ENCODE data around the gene TUBGCP2.

TUBGCP2 gene

DNA sequence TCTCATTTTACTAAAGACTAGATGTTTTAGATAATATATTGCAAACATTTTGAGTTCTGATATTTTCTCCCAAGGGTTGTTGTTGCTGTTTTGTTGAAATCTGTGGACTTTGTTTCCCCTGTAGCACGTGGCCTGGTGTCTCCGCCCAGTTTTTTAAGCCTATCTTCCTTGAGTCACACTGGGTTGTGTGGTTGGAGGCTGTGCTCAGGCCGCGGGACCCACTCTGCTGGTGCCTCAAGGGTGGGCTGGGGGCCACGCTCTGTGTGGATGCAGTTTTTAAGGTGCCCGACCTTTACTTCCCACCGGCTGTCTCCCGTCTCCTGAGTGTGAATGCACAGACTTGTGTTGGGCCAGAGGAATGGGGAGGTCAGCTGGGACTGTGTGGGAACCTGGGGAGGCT, 34.3 kb upstream of the TUBGCP2 start:
- DNase-seq, result no peak

DNA sequence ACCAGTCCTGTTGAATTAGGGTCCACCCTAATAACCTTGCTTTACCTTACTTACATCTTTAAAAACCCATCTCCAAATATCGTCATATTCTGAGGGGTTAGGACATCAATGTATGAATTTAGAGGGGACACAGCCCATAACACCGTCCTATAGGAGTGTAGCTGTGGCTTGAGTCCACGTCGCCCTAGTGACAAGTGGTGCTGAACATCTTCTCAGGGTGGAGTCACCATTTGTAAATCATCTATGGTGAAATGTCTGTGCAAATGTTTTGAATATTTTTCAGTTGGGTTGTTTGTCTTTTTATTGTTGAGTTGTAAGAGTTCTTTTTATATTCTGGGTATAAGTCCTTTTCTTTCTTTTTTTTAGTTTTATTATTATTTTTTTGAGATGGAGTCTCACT, 33.3 kb upstream of the TUBGCP2 start:
- DNase-seq, result no peak

DNA sequence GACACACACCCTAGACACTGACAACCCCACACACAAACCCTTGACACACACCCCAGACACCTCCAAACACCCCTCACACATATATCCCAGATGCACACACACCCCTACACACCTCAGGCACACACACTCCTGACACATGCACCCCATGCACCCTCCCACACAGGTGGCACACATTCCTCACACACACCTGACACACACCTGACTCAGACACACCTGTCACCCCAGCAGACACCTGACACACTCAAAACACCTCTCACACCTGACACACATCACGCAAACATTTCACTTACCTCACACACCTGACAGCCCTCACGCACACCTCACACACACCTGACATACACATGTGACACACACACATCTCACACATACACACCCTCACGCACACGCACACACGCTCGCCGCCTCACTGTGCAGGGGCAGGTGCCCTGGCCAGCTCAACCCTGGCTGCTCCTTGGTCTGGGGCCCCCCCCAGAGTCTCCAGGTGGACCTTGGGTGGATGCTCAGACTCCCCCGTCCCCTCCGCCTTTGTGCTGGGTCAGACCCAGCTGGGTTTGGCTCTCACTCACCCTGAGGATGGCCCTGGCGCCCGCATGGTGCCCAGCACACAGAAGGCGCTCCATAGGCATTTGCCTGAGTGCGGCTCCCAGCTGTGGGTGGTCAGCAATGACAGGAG, 31.2 kb upstream of the TUBGCP2 start:
- DNase-seq, result no peak

DNA sequence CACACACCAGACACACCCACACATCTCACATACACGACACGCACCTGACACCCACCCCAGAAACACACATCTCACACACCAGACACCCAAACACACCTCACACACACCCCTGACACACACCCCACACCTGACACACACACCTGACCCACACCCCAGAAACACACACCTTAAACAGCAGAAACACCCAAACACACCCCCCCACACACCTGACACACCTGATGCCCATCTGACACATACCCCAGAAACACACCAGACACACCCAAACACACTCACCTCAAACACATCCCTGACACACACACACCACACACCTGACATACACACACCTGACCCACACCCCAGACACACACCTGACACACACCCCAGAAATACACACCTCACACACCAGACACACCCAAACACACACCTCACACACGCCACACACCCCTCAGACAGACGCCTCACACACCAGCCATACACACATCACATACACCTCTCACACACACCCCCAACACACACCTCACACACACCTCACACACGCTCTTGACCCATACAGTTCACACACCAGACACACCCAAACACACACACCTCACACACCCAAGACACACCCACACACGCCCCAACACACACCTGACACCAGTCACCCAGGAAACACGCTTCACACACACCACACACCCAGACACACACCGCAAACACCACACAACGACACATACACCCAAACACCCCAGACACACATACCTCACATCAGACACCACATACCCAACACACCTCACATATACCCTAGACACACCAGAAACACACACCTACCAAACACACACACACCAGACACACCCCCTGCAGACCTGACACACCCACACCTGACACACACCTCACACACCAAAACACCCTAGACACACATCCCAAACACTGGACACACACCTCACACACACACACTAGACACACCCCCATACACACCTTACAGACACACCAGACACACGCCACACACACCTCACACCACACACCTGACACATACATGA, 29.7 kb upstream of the TUBGCP2 start:
- DNase-seq, result no peak

DNA sequence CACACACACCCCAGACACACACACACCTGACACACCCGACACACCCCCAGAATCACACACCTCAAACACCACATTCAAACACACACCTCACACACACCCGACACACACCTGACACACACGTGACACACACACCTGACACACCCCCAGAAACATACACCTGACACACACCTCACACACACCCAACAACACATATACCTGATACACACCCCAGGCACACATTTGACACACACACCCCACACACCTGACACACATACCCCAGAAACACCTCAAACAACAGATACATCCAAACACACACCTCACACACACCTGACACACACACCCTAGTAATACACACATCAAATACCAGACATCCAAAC, 28.7 kb upstream of the TUBGCP2 start:
- no peak for DNase-seq

DNA sequence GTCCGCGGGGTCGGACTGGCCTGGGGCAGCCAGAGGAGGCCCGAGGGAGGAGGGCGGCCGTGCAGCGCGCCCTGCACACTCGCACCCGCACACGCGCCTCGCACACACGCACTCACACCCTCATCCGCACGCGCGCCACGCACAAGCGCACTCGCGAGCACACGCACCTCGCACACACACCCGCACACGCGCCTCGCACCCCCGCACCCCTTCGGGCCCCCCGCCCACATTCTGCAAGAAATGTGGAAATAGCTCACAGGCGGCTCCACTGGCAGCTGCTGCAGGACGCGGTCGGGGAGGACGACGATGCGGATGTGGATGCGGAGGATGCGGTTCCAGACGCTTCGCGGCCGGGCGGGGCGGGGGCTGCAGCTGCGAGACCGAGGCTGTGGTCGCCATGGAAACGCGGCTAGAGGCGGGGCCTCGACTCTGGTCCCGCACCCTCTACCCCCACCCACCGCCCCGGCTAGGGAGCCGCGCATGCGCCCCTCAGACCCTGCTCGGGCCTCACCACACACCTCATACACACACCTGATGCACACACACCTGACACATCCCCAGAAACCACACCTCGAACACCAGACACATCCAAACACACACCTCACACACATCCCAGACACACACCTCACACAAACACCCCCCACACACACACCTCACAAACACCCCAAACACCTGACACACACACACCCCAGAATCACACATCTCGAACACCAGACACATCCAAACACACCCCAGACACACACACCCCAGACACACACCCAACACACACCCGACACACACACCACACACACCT, 28.1 kb upstream of the TUBGCP2 start, which contains the start of gene CALY:
TSS of gene CALY (minus strand) at position 320 of the 793 bp plus-strand sequence. CDS start 7,907 bp downstream, outside the sequence.
- no peak for DNase-seq

DNA sequence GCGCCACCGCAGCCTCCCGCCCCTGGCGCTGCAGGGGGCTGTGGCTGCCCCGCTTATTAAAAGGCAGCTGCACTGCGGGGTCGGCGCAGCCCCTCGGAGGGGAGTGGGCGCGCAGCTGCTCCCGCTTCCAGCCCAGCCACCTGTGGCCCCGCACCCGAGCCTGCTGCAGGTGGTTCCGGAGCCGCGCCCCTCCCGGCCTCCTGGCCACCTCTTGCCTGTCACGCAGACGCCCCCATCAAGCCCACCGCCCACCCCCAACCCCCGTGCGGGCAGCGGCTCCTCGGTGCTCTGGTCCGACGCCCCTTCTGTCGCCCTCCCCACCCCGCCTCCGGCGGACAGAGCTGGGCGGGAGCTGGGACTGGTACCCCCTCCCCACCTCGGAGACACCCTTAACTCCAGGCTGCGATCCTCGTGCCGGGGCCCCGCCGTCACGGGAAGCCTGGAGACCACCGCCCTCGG, 27.5 kb upstream of the TUBGCP2 start:
- no peak for DNase-seq

DNA sequence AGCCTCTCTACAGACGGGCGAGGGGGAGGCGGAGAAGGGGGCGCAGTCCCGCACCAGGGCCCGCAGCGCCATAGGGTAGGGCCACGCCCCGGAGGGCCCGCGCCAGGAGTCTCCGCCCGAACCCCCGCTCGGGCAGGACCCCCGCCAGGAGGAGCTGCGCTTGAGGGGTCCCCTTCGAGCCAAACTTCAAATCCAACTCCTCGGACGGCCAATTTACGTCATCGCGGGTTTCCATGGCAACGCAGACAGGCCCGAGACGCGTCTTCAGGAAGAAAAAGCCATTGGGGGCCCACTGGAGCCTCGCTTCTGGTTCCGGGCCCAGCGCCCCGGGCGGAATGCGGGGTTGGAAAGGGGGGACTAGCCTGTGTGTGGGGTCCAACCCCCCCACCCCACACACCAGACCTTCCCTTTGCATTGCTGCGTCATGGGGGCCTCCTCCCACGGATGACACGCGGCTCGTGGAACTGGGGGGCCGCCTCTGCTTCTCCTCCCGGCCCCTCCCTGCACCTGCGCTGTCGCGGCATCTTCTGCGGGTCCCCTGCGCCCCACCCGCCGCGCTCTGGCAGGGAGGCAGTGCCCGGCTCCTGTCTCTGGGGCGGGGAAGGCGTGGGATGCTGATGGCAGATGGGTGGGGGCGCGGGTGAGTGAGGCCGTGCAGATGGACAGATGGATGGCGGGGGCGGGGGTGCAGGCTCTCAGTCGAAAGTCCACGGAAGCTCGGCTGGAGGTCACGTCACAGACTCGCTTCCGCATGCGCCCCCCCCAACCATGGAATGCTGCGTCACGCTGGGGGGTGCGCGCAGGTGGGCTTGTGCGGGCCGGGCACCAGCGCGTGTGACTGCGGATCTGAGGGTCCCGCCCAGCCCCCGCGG, 26.8 kb upstream of the TUBGCP2 start:
- no peak for DNase-seq

DNA sequence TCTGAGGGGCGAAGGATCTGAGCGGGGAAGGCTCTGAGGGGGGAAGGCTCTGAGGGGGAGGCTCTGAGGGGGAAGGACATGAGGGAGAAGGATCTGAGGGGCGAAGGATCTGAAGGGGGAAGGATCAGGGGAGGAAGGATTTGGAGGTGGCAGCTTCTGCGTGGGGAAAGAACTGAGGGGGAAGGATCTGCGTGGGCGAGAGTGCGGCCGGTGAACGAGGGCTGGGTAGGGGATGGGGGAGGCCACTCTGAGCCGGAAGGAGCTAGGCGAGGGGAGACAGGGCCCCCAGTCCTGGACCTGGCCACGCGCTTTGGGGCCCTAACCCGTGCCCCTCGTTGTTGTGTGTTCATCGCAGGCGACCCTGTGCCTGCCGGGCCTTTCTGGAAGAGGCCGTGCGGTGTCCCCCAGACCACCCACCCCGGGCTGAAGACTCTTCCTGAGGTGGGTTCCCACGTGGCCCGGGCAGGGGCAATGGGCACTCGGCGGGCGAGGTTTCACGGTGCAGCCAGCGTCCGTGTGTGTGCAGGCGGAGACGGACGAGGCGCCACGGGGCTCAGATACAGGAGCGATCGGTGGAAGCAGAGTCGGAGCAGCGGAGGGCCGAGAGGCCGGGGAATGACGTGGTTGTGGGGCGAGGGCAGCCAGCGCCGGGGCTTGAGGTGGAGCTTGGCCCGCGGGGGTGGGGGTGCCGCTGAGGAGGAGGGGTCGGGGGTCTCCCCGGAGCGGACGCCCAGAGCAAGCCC, 26.0 kb upstream of the TUBGCP2 start:
- no peak for DNase-seq

DNA sequence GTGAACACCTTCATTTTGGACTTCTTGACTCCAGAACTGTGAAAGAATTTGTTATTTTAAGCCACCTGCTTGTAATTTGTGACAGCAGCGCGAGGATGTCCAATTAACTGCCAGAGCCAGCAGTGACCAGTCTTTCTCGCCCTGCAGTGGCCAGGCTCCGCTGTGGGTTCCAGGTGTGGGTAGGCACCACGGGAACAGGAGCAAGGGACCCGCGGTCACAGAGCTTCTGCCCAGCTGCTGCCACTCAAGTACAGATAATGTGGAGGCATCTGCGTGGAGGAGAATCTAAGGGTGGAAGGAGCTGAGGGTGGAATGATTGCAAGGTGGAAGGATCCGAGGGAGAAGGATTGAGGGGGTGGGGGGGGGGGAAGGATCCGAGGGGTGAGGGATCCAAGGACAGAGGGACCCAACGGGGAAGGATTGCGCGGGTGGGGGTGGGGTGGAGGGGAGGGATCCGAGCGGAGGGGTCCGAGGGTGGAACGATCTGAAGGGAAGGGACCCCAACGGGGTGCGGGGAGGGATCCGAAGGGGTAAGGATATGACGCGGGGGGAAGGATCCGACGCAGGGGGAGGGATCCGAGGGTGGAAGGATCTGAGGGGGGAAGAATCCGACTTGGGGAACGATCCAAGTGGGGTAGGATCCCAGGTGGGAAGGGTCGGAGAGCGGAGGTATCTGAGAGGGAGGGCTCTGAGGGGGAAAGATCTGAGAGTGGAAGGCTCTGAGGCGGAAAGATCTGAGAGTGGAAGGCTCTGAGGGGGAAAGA, 24.4 kb upstream of the TUBGCP2 start:
- DNase-seq, result no peak

DNA sequence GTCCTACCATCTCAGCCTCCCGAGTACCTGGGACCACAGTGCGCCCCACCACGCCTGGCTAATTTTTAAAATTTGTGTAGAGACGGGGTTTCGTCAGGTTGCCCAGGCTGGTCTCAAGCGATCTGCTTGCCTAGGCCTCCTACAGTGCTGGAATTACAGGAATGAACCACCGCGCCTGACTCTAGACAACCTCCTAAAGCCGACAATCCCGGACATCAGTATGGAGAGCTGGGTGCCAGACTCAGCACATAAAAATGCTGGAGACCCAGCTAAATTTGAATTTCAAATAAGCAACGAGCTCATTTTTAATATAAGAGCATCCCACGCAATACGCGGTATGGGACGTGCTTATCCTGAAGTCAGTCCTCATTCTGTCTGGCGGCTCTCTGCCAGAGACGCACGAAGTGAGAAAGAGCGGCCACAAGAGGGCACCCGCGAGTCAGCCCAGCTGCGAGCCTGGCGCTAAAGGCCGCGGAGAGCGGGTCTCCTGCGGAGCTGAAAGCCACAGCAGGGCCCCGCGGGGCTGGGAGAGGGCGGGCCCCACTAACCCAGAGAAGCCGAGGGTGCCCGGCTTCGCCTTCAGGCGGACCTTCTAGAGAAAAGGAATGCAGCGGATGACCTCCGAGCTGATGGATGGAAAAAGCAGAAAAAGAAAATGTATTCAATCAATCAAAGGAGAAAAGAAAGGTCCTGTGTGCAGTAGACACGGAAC, 21.0 kb upstream of the TUBGCP2 start:
- DNase-seq, result peak; percentile 53

DNA sequence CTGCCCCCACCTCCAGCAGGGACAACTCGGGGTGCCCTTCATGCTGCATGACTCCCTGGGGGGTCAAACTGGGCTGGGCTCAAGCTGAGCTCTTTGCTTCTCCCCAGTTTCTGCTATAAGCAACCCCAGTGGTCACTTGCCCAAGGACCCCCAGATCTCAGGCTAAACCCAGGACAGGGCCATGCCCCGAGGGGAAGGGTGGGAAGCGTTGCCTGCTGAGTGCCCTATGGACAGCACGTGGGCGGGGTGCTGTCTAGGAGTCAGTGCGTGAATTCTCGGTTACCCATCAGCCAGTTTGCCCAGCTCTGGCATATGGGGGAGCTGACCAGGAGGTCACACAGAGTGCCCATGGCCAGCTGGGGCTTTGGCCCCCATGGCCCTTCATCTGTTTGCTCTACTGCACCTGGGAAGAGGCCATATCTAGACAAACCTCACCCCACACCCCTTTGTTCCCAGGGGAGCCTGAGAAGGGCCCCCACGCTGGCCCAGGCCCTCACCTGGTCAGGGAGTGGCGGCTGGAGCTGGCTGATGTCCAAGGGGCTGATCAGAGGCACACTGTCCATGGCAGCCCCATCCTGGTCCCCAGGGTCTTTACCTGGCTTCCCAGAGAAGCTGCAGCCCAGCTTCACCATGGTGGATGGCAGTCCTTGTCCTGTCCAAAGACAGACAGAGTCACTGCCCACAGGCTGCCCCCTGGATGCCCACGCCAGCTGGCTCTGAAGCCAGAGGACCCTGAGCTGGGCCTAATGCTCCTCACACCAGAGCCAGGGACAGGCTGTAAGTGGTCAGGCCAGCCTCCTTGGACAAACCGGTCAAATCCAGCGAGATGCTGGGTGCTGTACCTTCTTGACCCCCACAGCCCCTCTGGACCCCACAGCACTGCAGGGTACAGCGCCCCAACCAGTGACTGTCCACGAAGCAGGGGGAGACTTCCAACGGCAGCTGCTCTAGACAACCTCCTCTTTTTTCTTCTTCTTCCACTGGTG, 20.0 kb upstream of the TUBGCP2 start:
- no peak for DNase-seq

DNA sequence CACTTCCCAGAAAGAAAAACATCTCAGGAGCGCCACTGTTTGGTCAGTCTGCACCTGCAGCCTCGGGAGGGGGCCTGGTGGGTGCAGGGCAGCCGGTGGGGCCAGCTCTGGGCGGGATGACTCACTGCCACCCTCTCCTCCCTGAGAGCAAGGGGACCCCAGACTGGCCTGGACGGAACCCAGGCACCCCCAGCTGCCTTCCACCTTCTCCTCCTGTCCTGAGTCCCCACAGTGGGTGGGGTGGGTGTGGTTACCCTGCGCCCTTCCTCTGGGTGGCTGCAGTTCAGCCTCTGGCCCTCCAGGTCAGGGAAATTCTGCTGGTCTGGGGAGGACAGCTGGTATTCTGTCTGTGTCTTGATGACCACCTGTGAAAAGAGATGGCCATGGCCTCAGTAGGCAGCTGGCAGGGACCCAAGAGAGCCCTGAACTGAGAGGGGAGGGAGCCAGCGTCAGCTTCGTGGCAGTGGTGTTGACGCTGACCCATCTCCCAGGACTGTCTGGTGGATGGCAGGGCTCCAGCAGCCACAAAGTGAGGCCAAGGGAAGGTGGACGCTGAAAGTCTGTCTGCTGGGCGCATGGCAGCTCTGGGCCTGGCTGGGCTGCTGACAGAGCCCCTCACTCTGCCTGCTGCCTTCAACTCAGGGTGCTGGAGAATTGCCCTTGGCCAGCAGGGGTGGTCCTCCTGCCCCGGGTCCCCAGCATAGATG, 19.1 kb upstream of the TUBGCP2 start:
- no peak for DNase-seq

DNA sequence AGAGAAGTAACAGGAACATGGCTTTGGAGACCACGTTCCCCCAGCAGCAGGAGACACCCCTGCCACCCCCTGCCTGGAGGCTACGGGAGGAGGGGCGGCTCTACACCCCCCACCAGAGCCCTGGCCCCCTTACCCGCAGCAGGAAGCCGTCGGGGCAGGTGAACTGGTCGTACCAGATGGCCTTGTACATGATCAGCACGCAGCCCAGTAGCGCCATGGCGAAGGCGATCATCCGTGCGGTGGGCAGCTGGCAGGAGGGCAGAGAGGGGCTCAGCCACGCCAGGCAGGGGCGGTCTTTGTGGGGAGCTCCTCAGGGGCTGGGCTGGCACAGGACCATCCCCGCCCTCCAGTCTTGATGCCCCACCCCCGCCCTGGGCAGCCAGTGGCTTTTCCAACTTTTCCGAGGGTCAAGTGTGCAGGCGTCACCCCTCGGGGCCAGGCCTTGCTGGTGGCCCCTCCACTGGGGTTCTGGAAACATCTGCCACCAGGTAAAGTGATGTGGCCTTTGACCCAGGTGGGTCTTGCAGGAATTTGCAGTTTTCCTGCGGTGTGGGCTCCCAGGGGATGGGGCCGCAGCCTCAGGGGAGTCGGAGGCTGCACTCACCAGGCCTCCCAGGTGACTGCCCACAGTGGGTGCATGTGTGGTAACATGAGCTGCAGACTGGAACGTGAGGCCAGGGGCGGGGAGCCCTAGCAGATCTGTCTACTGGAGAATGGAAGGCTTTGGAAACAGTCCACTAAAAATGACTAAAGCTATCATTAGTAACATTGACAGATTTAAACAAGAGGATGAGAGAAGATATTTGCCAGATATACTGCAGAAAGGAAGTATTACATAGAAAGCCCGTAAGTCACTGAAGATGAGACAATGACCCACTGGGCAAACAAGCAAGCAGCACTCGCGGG, 18.3 kb upstream of the TUBGCP2 start:
- no peak for DNase-seq

DNA sequence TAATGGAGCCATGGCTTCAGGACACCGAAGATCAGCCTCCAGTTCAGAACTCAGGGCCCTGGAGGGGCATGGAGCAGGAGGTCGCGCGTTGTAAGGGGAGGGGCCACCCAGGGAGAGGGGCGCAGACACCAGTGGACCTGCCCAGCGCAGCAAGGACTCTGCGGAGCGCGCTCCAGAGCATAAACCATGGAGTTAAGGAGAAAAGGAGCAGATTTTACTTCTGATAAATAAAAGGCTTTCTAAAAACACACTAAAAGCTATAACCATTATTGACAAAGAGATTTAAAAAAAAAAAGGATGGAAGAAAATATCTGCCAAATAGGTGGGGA, 17.5 kb upstream of the TUBGCP2 start:
- no peak for DNase-seq

DNA sequence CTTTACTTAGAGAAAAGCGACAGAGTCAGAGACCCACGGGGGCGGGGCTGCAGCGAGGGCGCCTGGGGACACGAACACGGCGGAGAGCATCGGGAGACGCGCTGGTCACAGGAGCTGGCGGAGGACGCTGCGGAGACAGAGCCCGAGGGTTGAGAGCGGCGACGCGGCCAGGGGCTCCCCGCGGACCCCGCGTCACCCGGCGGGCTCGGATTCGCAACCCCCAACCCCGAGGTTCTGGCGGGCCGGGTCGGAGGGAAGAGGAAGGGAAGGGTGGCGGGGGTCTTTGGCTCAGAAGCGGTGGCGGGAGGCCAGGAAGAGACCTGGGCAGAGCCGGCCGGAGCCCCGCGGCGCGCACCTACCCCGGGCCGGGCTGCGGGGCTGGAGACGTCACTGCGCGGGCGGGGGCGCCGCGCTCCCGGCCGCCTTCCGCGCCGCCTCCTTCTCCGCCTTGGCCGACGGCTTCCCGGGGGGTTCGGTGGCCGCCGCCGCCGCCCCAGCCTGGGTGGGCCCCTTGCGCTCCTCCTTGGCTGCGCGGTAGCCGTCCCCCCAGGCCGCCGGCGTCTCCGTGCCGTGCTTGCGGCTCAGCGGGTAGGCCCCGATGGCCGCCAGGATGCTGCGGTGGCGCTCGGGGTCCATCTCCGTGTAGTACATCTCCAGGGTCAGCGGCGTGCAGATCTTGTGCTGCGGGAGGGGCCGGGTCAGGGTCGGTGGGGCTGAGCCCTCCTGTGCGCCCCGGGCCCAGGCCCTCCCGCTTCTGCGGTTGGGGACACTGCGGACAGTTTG, 17.0 kb upstream of the TUBGCP2 start:
- DNase-seq, result no peak

Data from NCI-H1694 (cell line).